Stimulated activated naive CD8-positive, alpha-beta T cell treated with anti-CD3 and anti-CD28 coated beads, Interleukin-15, Interleukin-2, amounts not matched to agents 100 ng/mL and 50 ng/mL, for 24 hours (primary cell): ENCODE data around the gene TMEM165.
A peak's percentile ranks its signal among the peaks of the same experiment; 100 is the strongest.

Experiments used
- H3K27ac Mint-ChIP-seq: one replicate; pipeline ENCODE4 v1.8.0; 2021; ENCODE audit warnings: mild to moderate bottlenecking, mixed read lengths
- H3K27me3 Mint-ChIP-seq: one replicate; pipeline ENCODE4 v1.8.0; 2021; ENCODE audit warnings: mixed read lengths
- H3K36me3 Mint-ChIP-seq: one replicate; pipeline ENCODE4 v1.8.0; 2021; ENCODE audit warnings: low read depth, mixed read lengths
- H3K4me1 Mint-ChIP-seq: one replicate; pipeline ENCODE4 v1.8.0; 2021; ENCODE audit warnings: low read depth, mixed read lengths
- H3K4me3 Mint-ChIP-seq: one replicate; pipeline ENCODE4 v1.8.0; 2021; ENCODE audit warnings: mild to moderate bottlenecking, mixed read lengths
- H3K9me3 Mint-ChIP-seq: one replicate; pipeline ENCODE4 v1.8.0; 2021; ENCODE audit warnings: mixed read lengths

Gene TMEM165

GRCh38 chr4:55385201-55385649 lies 10.5 kb upstream of the TMEM165 start:
- no peaks in the 10 kb centered on the region for H3K9me3 Mint-ChIP-seq
- H3K27ac Mint-ChIP-seq = peak overlapping the region; percentile 4
- H3K36me3 Mint-ChIP-seq = no peaks in the 10 kb centered on the region
- H3K4me3 Mint-ChIP-seq = no peak overlapping the region
- H3K27me3 Mint-ChIP-seq = no peaks in the 10 kb centered on the region
- peaks cover 28% of the 10 kb centered on the region for H3K4me1 Mint-ChIP-seq

DNA sequence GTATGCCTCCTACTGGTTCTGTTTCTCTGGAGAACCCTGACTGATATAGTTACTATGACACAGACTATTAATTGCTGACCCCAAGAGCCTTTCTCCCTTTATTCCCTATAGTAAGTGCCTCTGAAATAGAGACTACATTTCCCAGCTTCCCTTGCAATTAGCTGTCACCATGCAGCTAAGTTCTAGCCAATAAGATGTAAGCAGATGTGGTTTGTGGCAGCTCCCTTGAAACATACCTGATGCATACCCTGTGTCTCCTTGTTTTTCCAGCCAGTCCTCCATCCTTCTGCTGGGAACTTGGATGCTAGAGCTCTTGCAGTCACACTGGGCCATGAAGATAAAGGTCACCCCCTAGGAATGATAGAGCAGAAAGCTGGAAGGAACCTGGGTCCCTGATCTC lies 9.7 kb upstream of the TMEM165 start:
- no peaks in the 10 kb centered on the region for H3K9me3 Mint-ChIP-seq

DNA sequence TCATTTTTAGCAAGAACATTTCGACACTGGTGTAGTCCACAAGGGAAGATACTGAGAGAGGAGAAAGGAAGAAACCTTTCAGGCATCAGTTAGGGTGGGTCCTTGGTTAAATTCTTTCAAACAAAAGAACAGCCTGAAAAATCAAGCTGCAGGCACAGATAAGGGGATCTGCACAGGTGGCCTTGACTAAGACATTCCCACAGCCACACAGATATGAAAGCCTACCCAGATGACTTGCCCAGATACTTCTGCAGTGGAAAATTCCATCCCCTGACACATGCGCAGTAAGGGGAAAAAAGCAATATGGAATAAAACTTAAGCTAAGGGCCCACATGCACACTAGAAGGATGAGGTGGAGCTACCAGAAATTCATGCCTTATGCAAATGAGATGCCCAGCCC lies 8.9 kb upstream of the TMEM165 start:
- Mint-ChIP-seq H3K9me3 (no peaks in the 10 kb centered on the region), H3K27me3 (no peaks in the 10 kb centered on the region), H3K36me3 (no peaks in the 10 kb centered on the region), H3K27ac (peak overlapping the region; percentile 36), H3K4me3 (no peak overlapping the region), H3K4me1 (peaks cover 28% of the 10 kb centered on the region)

More for the DNA sequence above, 9.7 kb upstream of the TMEM165 start:
- Mint-ChIP-seq H3K27me3 (no peaks in the 10 kb centered on the region), H3K36me3 (no peaks in the 10 kb centered on the region), H3K4me3 (no peak overlapping the region), H3K27ac (no peak overlapping the region), H3K4me1 (peaks cover 28% of the 10 kb centered on the region)

GRCh38 chr4:55393461-55394320 lies 2.1 kb upstream of the TMEM165 start:
- Mint-ChIP-seq H3K36me3 (peaks cover 22% of the 10 kb centered on the region), H3K9me3 (no peaks in the 10 kb centered on the region), H3K4me3 (peak overlapping the region; percentile 47), H3K4me1 (peaks cover 35% of the 10 kb centered on the region), H3K27me3 (no peaks in the 10 kb centered on the region), H3K27ac (no peak overlapping the region)

- H3K27me3 Mint-ChIP-seq = no peaks in the 10 kb centered on the region
- peak overlapping the region; percentile 100 for H3K27ac Mint-ChIP-seq
- peaks cover 29% of the 10 kb centered on the region for H3K36me3 Mint-ChIP-seq
- H3K9me3 Mint-ChIP-seq = no peaks in the 10 kb centered on the region
- H3K4me1 Mint-ChIP-seq = peaks cover 43% of the 10 kb centered on the region
- H3K4me3 Mint-ChIP-seq = peak overlapping the region; percentile 100
Measured at GRCh38 chr4:55395218-55395528, 584 bp upstream of the TMEM165 start.

DNA sequence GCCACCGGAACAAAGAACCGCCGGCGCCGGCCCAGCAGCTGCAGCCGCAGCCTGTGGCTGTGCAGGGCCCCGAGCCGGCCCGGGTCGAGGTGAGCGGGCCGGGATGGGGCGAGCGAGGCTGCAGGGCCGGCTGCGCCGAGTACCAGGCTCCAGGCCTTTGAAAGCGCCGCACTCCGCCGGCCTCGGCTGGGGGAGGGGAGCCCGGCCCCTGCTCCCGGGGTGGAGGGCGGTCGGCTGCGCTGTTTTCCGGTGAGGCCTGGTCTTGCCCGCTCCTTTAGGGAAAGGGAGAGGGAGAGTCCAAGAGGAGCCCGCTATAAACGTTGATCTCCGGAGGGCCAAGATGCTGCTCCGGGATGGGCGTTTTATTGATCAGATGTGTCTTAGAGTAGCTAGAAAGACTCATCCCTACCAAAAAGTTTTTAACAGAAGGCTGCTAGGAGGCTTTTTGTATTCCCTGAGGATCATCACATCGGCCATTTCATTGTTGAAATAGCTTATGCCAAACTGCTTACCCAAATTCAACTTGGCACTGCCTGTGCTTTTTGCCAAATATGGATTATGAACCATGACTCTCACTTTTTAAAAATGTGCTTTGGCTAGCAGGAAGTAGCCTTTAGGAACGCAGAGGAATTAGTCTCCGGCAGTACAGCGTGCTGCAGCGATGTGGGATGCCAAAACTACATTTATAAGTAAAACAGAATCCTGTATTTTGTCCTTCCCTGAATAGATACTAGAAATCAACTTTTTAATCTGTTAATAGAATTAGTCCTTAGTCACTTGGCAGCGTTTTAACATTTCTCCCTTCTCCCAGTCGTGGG lies 760 bp downstream of the TMEM165 start:
- Mint-ChIP-seq H3K36me3 (peaks cover 40% of the 10 kb centered on the region), H3K4me1 (peaks cover 53% of the 10 kb centered on the region), H3K9me3 (no peaks in the 10 kb centered on the region), H3K27ac (peak overlapping the region; percentile 92), H3K4me3 (peak overlapping the region; percentile 100), H3K27me3 (no peaks in the 10 kb centered on the region)

GRCh38 chr4:55397126-55397436 lies 1.3 kb downstream of the TMEM165 start:
- H3K9me3 Mint-ChIP-seq = no peaks in the 10 kb centered on the region
- peaks cover 40% of the 10 kb centered on the region for H3K36me3 Mint-ChIP-seq
- peak overlapping the region; percentile 92 for H3K27ac Mint-ChIP-seq
- peak overlapping the region; percentile 99 for H3K4me3 Mint-ChIP-seq
- H3K27me3 Mint-ChIP-seq = no peaks in the 10 kb centered on the region
- H3K4me1 Mint-ChIP-seq = peaks cover 53% of the 10 kb centered on the region

DNA sequence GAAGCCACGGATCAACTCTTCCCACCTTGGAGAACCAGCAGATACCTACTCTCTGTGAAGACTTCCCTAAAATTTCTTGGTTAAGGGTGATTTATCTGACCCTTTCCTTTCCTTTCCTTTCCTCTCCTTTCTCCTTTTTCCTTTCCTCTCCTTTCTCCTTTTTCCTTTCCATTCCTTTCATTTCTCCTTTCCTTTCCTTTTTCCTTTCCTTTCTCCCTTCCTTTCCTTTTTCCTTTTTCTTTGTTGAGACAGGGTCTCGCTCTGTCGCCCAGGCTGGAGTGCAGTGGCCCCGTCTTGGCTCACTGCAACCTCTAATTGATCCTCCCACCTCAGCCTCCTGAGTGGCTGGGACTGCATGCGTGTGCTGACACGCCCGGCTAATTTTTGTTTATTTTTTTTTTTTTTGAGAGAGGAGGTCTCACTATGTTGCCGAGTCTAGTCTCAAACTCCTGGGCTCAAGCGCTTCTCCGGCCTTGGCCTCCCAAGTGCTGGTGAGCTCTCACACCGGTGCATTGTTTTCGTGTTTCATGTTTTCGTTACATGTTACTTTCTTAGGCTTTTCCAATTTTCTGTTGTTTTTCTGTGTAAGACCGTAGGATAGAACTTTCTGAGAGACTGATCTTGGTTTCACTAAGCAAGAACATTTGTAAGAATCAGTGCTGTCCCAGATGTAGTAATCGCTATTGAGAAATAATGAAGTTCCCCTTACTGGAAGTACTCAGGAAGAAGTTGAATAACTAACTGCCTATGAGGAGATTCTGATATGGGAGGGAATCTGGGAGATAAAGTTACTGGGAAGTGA lies 2.0 kb downstream of the TMEM165 start:
- H3K27ac Mint-ChIP-seq = peak overlapping the region; percentile 92
- peak overlapping the region; percentile 99 for H3K4me3 Mint-ChIP-seq
- peaks cover 40% of the 10 kb centered on the region for H3K36me3 Mint-ChIP-seq
- H3K9me3 Mint-ChIP-seq = no peaks in the 10 kb centered on the region
- no peaks in the 10 kb centered on the region for H3K27me3 Mint-ChIP-seq
- peaks cover 53% of the 10 kb centered on the region for H3K4me1 Mint-ChIP-seq

DNA sequence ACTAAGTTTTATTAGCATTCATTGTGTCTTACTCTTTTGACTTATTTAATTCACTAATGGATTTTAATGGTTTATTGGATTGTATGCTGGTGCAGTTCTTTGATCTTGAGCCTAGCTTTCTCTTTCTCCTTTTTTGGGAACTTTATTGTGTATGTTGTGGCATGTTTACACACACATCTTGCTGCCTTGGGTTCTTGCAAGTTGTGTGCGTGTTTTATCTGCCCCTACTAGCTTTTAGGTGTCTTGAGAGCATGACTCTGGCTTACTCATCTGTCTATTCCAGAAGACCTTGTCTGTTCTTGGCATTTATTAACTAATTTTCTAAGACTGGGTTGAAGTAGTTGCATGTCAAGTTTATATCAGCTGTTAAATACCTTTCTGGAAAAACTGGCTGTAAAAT lies 2.7 kb downstream of the TMEM165 start:
- no peak overlapping the region for H3K27ac Mint-ChIP-seq
- H3K36me3 Mint-ChIP-seq = peaks cover 44% of the 10 kb centered on the region
- H3K9me3 Mint-ChIP-seq = no peaks in the 10 kb centered on the region
- no peaks in the 10 kb centered on the region for H3K27me3 Mint-ChIP-seq
- peaks cover 56% of the 10 kb centered on the region for H3K4me1 Mint-ChIP-seq
- peak overlapping the region; percentile 99 for H3K4me3 Mint-ChIP-seq

- no peak overlapping the region for H3K27ac Mint-ChIP-seq
- no peaks in the 10 kb centered on the region for H3K27me3 Mint-ChIP-seq
- no peaks in the 10 kb centered on the region for H3K9me3 Mint-ChIP-seq
- H3K4me1 Mint-ChIP-seq = peaks cover 56% of the 10 kb centered on the region
- peaks cover 49% of the 10 kb centered on the region for H3K36me3 Mint-ChIP-seq
- peak overlapping the region; percentile 99 for H3K4me3 Mint-ChIP-seq
Measured at GRCh38 chr4:55398966-55399365, 3.2 kb downstream of the TMEM165 start.

DNA sequence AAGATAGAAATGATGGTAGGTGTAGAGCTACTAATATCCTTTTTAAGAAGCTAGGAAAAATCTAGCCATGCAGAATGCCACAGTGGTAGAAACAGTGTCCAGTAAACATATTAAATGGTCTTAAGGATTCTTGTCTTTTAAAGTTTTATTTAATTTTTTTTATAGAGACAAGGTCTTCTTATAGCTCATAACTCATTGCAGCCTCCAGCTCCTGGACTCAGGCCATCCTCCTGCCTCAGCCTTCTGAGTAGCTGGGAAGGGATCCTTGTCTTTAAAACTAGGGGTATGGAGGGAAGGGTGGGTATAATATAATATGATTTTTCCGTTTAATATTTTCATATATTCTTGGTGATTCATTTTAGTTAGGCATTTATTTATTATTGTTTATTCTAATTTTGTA lies 3.8 kb downstream of the TMEM165 start:
- H3K4me3 Mint-ChIP-seq = peak overlapping the region; percentile 99
- no peaks in the 10 kb centered on the region for H3K9me3 Mint-ChIP-seq
- no peak overlapping the region for H3K27ac Mint-ChIP-seq
- peaks cover 51% of the 10 kb centered on the region for H3K4me1 Mint-ChIP-seq
- peaks cover 53% of the 10 kb centered on the region for H3K36me3 Mint-ChIP-seq
- no peaks in the 10 kb centered on the region for H3K27me3 Mint-ChIP-seq

GRCh38 chr4:55405073-55405472 lies 9.3 kb downstream of the TMEM165 start:
- H3K27me3 Mint-ChIP-seq = no peaks in the 10 kb centered on the region
- H3K27ac Mint-ChIP-seq = no peak overlapping the region
- H3K4me1 Mint-ChIP-seq = peaks cover 48% of the 10 kb centered on the region
- no peak overlapping the region for H3K4me3 Mint-ChIP-seq
- no peaks in the 10 kb centered on the region for H3K9me3 Mint-ChIP-seq
- peaks cover 52% of the 10 kb centered on the region for H3K36me3 Mint-ChIP-seq

GRCh38 chr4:55406545-55406944 lies 10.8 kb downstream of the TMEM165 start:
- H3K36me3 Mint-ChIP-seq = peaks cover 42% of the 10 kb centered on the region
- H3K27me3 Mint-ChIP-seq = no peaks in the 10 kb centered on the region
- H3K27ac Mint-ChIP-seq = no peak overlapping the region
- peaks cover 39% of the 10 kb centered on the region for H3K4me1 Mint-ChIP-seq
- H3K4me3 Mint-ChIP-seq = no peak overlapping the region
- H3K9me3 Mint-ChIP-seq = no peaks in the 10 kb centered on the region

DNA sequence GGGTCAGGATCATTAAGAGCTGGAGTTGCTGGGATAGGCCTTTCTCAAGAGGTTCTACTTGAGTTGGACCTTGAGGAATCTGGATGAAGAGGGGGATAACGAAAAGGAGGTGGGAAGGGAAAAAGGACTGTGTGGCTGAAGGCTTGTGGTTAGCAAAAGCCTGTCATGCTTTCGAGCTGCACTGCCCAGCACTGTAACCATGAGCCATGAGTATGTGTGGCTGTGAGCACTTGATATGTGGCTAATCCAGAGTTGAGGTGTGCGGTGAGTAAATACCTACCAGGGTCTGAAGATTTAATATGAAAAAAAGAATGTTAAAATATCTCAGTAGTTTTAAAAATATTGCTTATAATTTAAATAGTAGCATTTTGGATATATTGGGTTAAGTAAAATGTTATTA lies 11.4 kb downstream of the TMEM165 start:
- Mint-ChIP-seq H3K27me3 (no peaks in the 10 kb centered on the region), H3K9me3 (no peaks in the 10 kb centered on the region), H3K4me1 (peaks cover 39% of the 10 kb centered on the region), H3K36me3 (peaks cover 47% of the 10 kb centered on the region), H3K27ac (no peak overlapping the region), H3K4me3 (no peak overlapping the region)

- Mint-ChIP-seq H3K4me1 (peaks cover 39% of the 10 kb centered on the region), H3K9me3 (no peaks in the 10 kb centered on the region), H3K4me3 (no peak overlapping the region), H3K27ac (no peak overlapping the region), H3K27me3 (no peaks in the 10 kb centered on the region), H3K36me3 (peaks cover 47% of the 10 kb centered on the region)
Measured at GRCh38 chr4:55407764-55408163, 12.0 kb downstream of the TMEM165 start.
